ENCODE data around the gene SCAPER. TPM values are rescaled to one million over a fixed set of nuclear protein-coding genes. Genes with fewer than 3 reads are reported as not detected.

SCAPER gene
- total RNA-seq, 1 experiment from 2014 or later = 7.4 TPM

- Histone ChIP-seq H3T11ph (ENCODE audit: low read length) (no peak overlapping the region), H3K14ac (ENCODE audit: insufficient read depth, low read length) (no peak overlapping the region; the same call in 1 of the 2 replicates), H3K79me1 (ENCODE audit: insufficient read depth, low read depth, low read length, poor library complexity, severe bottlenecking) (no peaks in the 10 kb centered on the region), H2BK120ac (ENCODE audit: low read depth, low read length, poor library complexity, severe bottlenecking) (no peak overlapping the region), H3K23me2 (ENCODE audit: insufficient read length, low read depth, low read length, poor library complexity, severe bottlenecking) (peaks cover 14% of the 10 kb centered on the region), H2AFZ (ENCODE audit: low read length) (no peak overlapping the region), H3K4me2 (ENCODE audit: insufficient read depth, insufficient read length, low read length) (no peak overlapping the region), H3K27ac (ENCODE audit: insufficient read length, low read depth, low read length) (no peak overlapping the region), H2AK5ac (ENCODE audit: insufficient read length, low read length) (no peak overlapping the region), H3K4ac (ENCODE audit: low read depth, low read length) (no peak overlapping the region), H2BK12ac (ENCODE audit: insufficient read length, low read depth, low read length) (no peak overlapping the region), H3K27me3 (ENCODE audit: insufficient read depth, low read length) (peaks cover 12% of the 10 kb centered on the region), H4K91ac (ENCODE audit: insufficient read length, low read depth, low read length) (no peak overlapping the region), H2BK5ac (ENCODE audit: insufficient read length, low read length) (no peak overlapping the region), H3K56ac (ENCODE audit: insufficient read length, low read depth, low read length) (no peak overlapping the region), H3K9ac (ENCODE audit: extremely low read depth, insufficient read length, low read length) (no peak overlapping the region), H4K5ac (ENCODE audit: insufficient read length, low read depth, low read length) (no peak overlapping the region), H3K23ac (ENCODE audit: insufficient read length, low read depth, low read length) (no peak overlapping the region), H3K79me2 (ENCODE audit: insufficient read depth, low read length) (no peaks in the 10 kb centered on the region), H3K18ac (ENCODE audit: insufficient read length, low read depth, low read length) (no peak overlapping the region), H2BK20ac (ENCODE audit: low read depth, low read length, poor library complexity, severe bottlenecking) (no peak overlapping the region), H4K8ac (replicated peaks; ENCODE audit: insufficient read length, low read depth, low read length) (no peak overlapping the region), H3K9me3 (ENCODE audit: control insufficient read depth, low read depth, low read length) (no peaks in the 10 kb centered on the region), H2BK15ac (ENCODE audit: low read depth, low read length) (no peak overlapping the region), H4K20me1 (ENCODE audit: control insufficient read depth, insufficient read depth, insufficient read length) (no peaks in the 10 kb centered on the region), H3K4me1 (ENCODE audit: insufficient read depth, low read length) (no peaks in the 10 kb centered on the region; the same call in 1 of the 2 replicates)
- H3K36me3 Mint-ChIP-seq (ENCODE audit: insufficient read depth in 1 of 3, low read depth in 3 of 3) = no peaks in the 10 kb centered on the region; a peak in 1 of 7 replicates
- H3K27me3 Mint-ChIP-seq (ENCODE audit: low read depth) = peaks cover 69% of the 10 kb centered on the region
- no peak overlapping the region for H3K27ac Mint-ChIP-seq
- H3K4me1 Mint-ChIP-seq = peaks cover 28 to 34% of the 10 kb centered on the region in 2 experiments
- H3K9me3 Mint-ChIP-seq = peaks cover 0 to 15% of the 10 kb centered on the region in 2 experiments; a peak in 3 of 5 replicates
- DNase-seq = no peak
- WGBS (ENCODE audit: extremely low coverage, insufficient read length, low lambda C conversion rate) = no CpG with 5 or more reads among the region's 1 CpG
- H3K4me3 Mint-ChIP-seq = no peak overlapping the region
- TF ChIP-seq, protein P1, sequence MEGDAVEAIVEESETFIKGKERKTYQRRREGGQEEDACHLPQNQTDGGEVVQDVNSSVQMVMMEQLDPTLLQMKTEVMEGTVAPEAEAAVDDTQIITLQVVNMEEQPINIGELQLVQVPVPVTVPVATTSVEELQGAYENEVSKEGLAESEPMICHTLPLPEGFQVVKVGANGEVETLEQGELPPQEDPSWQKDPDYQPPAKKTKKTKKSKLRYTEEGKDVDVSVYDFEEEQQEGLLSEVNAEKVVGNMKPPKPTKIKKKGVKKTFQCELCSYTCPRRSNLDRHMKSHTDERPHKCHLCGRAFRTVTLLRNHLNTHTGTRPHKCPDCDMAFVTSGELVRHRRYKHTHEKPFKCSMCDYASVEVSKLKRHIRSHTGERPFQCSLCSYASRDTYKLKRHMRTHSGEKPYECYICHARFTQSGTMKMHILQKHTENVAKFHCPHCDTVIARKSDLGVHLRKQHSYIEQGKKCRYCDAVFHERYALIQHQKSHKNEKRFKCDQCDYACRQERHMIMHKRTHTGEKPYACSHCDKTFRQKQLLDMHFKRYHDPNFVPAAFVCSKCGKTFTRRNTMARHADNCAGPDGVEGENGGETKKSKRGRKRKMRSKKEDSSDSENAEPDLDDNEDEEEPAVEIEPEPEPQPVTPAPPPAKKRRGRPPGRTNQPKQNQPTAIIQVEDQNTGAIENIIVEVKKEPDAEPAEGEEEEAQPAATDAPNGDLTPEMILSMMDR (conservative IDR thresholded peaks at IDR 0.05) = no peak
Observed at GRCh38 chr15:76332796-76333195, 572.3 kb downstream of the SCAPER start.

All from H9 (cell line).